ENCODE results near the gene SLC46A1. TPM values are rescaled to one million over a fixed set of nuclear protein-coding genes. Genes with fewer than 3 reads are reported as not detected.

The SLC46A1 gene
- total and polyA plus RNA-seq, 2 of the 13 experiments (the other 11 are each of a cell fraction or from before 2014, with no cell fraction given), result 19.6 to 22.6 TPM

DNA sequence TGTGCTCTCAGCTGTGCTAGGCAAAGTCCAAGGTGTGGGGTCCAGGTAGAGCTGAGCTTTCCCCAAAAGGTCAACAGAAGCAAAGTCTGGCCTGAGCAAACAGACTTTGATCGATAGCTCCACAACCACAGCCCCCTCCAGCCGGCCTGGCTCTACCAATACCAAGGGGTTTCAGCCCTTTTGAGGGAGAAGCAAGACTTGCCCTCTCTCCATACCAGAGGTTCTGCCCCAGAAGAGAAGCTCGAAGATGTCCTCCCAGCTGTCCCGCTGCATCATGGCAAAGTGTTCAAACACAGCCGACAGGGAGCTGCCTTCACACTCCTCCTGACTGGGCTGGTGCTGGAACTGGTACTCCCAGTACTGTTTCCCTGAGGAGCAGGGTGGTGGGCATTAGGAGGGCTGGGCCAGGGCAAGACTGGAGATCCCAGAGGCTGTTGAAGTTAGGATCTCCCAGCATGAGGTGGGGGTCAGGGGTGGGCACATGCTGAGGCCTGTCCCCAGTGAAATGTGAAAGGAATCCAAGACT is 37.6 kb downstream of the SLC46A1 start:
- ChIA-PET CTCF (ENCODE audit: low intra/inter-chr PET ratio, low total read pairs) (no interaction called here), POLR2A (interaction anchor here (0.5 to 8.3 kb wide), 19 partner anchors 11 to 119 kb away, joined by 3 to 183 read pairs (median 6); partner anchors contain the start of genes IFT20, POLDIP2, SLC46A1 and TMEM97)
- Histone ChIP-seq H3K79me2 (ENCODE audit: insufficient read depth, low read length) (peaks cover 7% of the 10 kb centered on the region), H4K20me1 (ENCODE audit: insufficient read depth, low read length) (no peaks in the 10 kb centered on the region), H3K4me2 (ENCODE audit: low read depth, low read length) (peak overlapping the region; percentile 96), H3K4me1 (ENCODE audit: insufficient read depth, low read length) (peaks cover 52% of the 10 kb centered on the region), H3K27me3 (ENCODE audit: control insufficient read depth in 1 of 2, insufficient read depth in 2 of 2, low read length in 2 of 2) (no peaks in the 10 kb centered on the region), H3K4me3 (replicated peaks in 1 of 3; ENCODE audit: insufficient read depth in 1 of 3, low read depth in 2 of 3, low read length in 3 of 3) (peak overlapping the region; percentile 4 to 77 (median 28); a peak in 5 of 6 replicates), H2AFZ (ENCODE audit: low read length) (no peak overlapping the region), H3K36me3 (replicated peaks in 1 of 2; ENCODE audit: control insufficient read depth in 1 of 2, insufficient read depth in 2 of 2, low read length in 2 of 2) (peaks cover 2 to 8% of the 10 kb centered on the region in 2 experiments; a peak in 3 of 5 replicates), H3K9me3 (ENCODE audit: low read length) (no peaks in the 10 kb centered on the region), H3K27ac (ENCODE audit: extremely low read length, insufficient read depth, low read length) (peak overlapping the region; percentile 92), H3K9ac (ENCODE audit: insufficient read depth, low read depth, low read length) (peak overlapping the region; percentile 74)
- WGBS (ENCODE audit: low lambda C conversion rate), result 0% methylated on average over 2 of the region's 5 CpGs
- DNase-seq (ENCODE audit: low spot score), result peak; percentile 88
- in situ Hi-C loops (cut with HindIII; ENCODE audit: extremely low pct_ligation_motif_present, low pct_unique_long_range_greater_than_20kb) (no loop called here), intact Hi-C loops (cut with micrococcal nuclease; ENCODE audit: unreplicated experiment) (no loop called here)
- ATAC-seq, result peak; percentile 53
- BruUV-seq (replicated peaks), result no TSS peak
- FAIRE-seq, result peak; percentile 96
- TF ChIP-seq, protein P1, sequence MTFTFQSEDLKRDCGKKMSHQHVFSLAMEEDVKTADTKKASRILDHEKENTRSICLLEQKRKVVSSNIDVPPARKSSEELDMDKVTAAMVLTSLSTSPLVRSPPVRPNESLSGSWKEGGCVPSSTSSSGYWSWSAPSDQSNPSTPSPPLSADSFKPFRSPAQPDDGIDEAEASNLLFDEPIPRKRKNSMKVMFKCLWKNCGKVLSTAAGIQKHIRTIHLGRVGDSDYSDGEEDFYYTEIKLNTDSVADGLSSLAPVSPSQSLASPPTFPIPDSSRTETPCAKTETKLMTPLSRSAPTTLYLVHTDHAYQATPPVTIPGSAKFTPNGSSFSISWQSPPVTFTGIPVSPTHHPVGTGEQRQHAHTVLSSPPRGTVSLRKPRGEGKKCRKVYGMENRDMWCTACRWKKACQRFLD (CRISPR knock-in tag; IDR thresholded peaks at IDR 0.05; ENCODE audit: borderline replicate concordance), result no peak
- TF ChIP-seq ZNF749 (CRISPR knock-in tag; IDR thresholded peaks at IDR 0.05; ENCODE audit: borderline replicate concordance) (no peak), STAG1 (CRISPR knock-in tag; IDR thresholded peaks at IDR 0.05) (peak; percentile 33; the same call in 1 of the 2 replicates), ZNF883 (CRISPR knock-in tag; IDR thresholded peaks at IDR 0.05; ENCODE audit: not compliant biosample characterization) (no peak), SP5 (CRISPR knock-in tag; IDR thresholded peaks at IDR 0.05; ENCODE audit: borderline replicate concordance, low read depth) (peak; percentile 88), SETDB1 (CRISPR knock-in tag; IDR thresholded peaks at IDR 0.05; ENCODE audit: borderline replicate concordance) (no peak), MLLT10 (CRISPR knock-in tag; IDR thresholded peaks at IDR 0.05) (no peak), ZNF430 (CRISPR knock-in tag; IDR thresholded peaks at IDR 0.05) (no peak), HIVEP1 (CRISPR knock-in tag; IDR thresholded peaks at IDR 0.05) (peak; percentile 65; the same call in 1 of the 2 replicates)
- TF ChIP-seq, protein P2, sequence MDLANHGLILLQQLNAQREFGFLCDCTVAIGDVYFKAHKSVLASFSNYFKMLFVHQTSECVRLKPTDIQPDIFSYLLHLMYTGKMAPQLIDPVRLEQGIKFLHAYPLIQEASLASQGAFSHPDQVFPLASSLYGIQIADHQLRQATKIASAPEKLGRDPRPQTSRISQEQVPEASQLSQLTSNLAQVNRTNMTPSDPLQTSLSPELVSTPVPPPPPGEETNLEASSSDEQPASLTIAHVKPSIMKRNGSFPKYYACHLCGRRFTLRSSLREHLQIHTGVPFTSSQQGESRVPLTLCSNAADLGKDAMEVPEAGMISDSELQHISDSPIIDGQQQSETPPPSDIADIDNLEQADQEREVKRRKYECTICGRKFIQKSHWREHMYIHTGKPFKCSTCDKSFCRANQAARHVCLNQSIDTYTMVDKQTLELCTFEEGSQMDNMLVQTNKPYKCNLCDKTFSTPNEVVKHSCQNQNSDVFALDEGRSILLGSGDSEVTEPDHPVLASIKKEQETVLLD (CRISPR knock-in tag; IDR thresholded peaks at IDR 0.05; ENCODE audit: low read depth), result peak; percentile 43; the same call in 1 of the 2 replicates
- TF ChIP-seq, protein P3, sequence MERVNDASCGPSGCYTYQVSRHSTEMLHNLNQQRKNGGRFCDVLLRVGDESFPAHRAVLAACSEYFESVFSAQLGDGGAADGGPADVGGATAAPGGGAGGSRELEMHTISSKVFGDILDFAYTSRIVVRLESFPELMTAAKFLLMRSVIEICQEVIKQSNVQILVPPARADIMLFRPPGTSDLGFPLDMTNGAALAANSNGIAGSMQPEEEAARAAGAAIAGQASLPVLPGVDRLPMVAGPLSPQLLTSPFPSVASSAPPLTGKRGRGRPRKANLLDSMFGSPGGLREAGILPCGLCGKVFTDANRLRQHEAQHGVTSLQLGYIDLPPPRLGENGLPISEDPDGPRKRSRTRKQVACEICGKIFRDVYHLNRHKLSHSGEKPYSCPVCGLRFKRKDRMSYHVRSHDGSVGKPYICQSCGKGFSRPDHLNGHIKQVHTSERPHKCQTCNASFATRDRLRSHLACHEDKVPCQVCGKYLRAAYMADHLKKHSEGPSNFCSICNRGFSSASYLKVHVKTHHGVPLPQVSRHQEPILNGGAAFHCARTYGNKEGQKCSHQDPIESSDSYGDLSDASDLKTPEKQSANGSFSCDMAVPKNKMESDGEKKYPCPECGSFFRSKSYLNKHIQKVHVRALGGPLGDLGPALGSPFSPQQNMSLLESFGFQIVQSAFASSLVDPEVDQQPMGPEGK (CRISPR knock-in tag; IDR thresholded peaks at IDR 0.05), result peak; percentile 96
- TF ChIP-seq, protein P4, sequence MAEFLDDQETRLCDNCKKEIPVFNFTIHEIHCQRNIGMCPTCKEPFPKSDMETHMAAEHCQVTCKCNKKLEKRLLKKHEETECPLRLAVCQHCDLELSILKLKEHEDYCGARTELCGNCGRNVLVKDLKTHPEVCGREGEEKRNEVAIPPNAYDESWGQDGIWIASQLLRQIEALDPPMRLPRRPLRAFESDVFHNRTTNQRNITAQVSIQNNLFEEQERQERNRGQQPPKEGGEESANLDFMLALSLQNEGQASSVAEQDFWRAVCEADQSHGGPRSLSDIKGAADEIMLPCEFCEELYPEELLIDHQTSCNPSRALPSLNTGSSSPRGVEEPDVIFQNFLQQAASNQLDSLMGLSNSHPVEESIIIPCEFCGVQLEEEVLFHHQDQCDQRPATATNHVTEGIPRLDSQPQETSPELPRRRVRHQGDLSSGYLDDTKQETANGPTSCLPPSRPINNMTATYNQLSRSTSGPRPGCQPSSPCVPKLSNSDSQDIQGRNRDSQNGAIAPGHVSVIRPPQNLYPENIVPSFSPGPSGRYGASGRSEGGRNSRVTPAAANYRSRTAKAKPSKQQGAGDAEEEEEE (CRISPR knock-in tag; IDR thresholded peaks at IDR 0.05; ENCODE audit: borderline replicate concordance), result peak; percentile 14; the same call in 1 of the 2 replicates
- TF ChIP-seq, protein P5, sequence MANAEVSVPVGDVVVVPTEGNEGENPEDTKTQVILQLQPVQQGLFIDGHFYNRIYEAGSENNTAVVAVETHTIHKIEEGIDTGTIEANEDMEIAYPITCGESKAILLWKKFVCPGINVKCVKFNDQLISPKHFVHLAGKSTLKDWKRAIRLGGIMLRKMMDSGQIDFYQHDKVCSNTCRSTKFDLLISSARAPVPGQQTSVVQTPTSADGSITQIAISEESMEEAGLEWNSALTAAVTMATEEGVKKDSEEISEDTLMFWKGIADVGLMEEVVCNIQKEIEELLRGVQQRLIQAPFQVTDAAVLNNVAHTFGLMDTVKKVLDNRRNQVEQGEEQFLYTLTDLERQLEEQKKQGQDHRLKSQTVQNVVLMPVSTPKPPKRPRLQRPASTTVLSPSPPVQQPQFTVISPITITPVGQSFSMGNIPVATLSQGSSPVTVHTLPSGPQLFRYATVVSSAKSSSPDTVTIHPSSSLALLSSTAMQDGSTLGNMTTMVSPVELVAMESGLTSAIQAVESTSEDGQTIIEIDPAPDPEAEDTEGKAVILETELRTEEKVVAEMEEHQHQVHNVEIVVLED (CRISPR knock-in tag; IDR thresholded peaks at IDR 0.05; ENCODE audit: borderline replicate concordance), result no peak
